K562 (cell line): ENCODE results near the gene FAF2. TPM values are rescaled to one million over a fixed set of nuclear protein-coding genes. Genes with fewer than 3 reads are reported as not detected.
A peak's percentile ranks its signal among the peaks of the same experiment; 100 is the strongest.

Experiments used
- CBX2 ChIP-seq: fragments of 200-600 bp; sonication (generic); IDR thresholded peaks from one replicate; pipeline ENCODE4 v1.6.1; 2012; ENCODE audit warnings: mild to moderate bottlenecking, low read length, inconsistent platforms; ENCODE audit not compliant: insufficient read depth, poor library complexity, severe bottlenecking
- CEBPB ChIP-seq: fragments of 450-650 bp; IDR thresholded peaks from 2 replicates; pipeline ENCODE4 v1.6.1; 2016; ENCODE audit warnings: missing genetic modification characterization, missing compliant biosample characterization
- ETV1 ChIP-seq: fragments of 450-650 bp; conservative IDR thresholded peaks from 2 replicates; pipeline ENCODE4 v1.6.1; 2016; ENCODE audit warnings: missing genetic modification characterization, control low read depth, low read depth, missing compliant biosample characterization
- GABPA ChIP-seq: fragments of 200-800 bp; sonication (Bioruptor generic); conservative IDR thresholded peaks from 2 replicates; pipeline ENCODE4 v1.6.1; 2016; ENCODE audit warnings: low read depth, missing genetic modification characterization, missing compliant biosample characterization
- HDAC6 ChIP-seq: IDR thresholded peaks from 2 replicates; pipeline ENCODE4 v1.6.1; 2012; ENCODE audit warnings: low read depth, mild to moderate bottlenecking, control low read depth, inconsistent platforms, low read length, moderate library complexity
- HDGF ChIP-seq: fragments of 450-650 bp; IDR thresholded peaks from 2 replicates; pipeline ENCODE4 v1.6.1; 2016
- HNRNPLL ChIP-seq: fragments of 200-400 bp; formaldehyde crosslinking; IDR thresholded peaks from 2 replicates; pipeline ENCODE4 v1.6.1; 2017; ENCODE audit warnings: low read length, low read depth, mild to moderate bottlenecking; ENCODE audit not compliant: poor library complexity, severe bottlenecking
- IRF2 ChIP-seq: sonication (generic); formaldehyde crosslinking; IDR thresholded peaks from 2 replicates; pipeline ENCODE4 v1.8.1; 2022; ENCODE audit warnings: mild to moderate bottlenecking, missing genetic modification reagents
- MAFG ChIP-seq: fragments of 450-650 bp; conservative IDR thresholded peaks from 2 replicates; pipeline ENCODE4 v1.6.1; 2016; ENCODE audit warnings: missing genetic modification characterization, missing compliant biosample characterization
- MBD2 ChIP-seq: sonication (generic); IDR thresholded peaks from 2 replicates; pipeline ENCODE4 v1.6.1; 2016; ENCODE audit warnings: low read depth, borderline replicate concordance
- NFRKB ChIP-seq: fragments of 450-650 bp; IDR thresholded peaks from 2 replicates; pipeline ENCODE4 v1.6.1; 2016; ENCODE audit warnings: low read depth
- PHF20 ChIP-seq: fragments of 450-650 bp; IDR thresholded peaks from 2 replicates; pipeline ENCODE4 v1.6.1; 2018; ENCODE audit not compliant: partially characterized antibody
- SMARCE1 ChIP-seq: fragments of 450-650 bp; IDR thresholded peaks from 2 replicates; pipeline ENCODE4 v1.7.1; 2016; ENCODE audit warnings: mild to moderate bottlenecking
- SRSF1 ChIP-seq: fragments of 200-400 bp; formaldehyde crosslinking; IDR thresholded peaks from 2 replicates; pipeline ENCODE4 v1.6.1; 2017; ENCODE audit warnings: mild to moderate bottlenecking, low read depth, low read length, moderate library complexity
- TBP ChIP-seq: optimal IDR thresholded peaks from 2 replicates; pipeline ENCODE3; 2011; ENCODE audit warnings: low read depth, low read length, improper control_type of control experiment
- THRAP3 ChIP-seq: fragments of 450-650 bp; IDR thresholded peaks from 2 replicates; pipeline ENCODE4 v1.6.1; 2016; ENCODE audit warnings: mild to moderate bottlenecking, inconsistent platforms, borderline replicate concordance
- XRCC3 ChIP-seq: fragments of 450-650 bp; IDR thresholded peaks from 2 replicates; pipeline ENCODE4 v1.6.1; 2017; ENCODE audit warnings: mild to moderate bottlenecking, moderate library complexity
- XRCC5 ChIP-seq: fragments of 200-400 bp; formaldehyde crosslinking; IDR thresholded peaks from 2 replicates; pipeline ENCODE4 v1.6.1; 2017; ENCODE audit warnings: low read depth, mild to moderate bottlenecking, low read length
- ZNF124 ChIP-seq: sonication (generic); formaldehyde crosslinking; IDR thresholded peaks from 2 replicates; pipeline ENCODE4 v1.8.1; 2022; ENCODE audit warnings: missing genetic modification reagents
- ZNF165 ChIP-seq: fragments of 250-450 bp; sonication (Bioruptor Pico); IDR thresholded peaks from 2 replicates; pipeline ENCODE4 v1.4.0; 2020; ENCODE audit warnings: borderline replicate concordance
- ZNF232 ChIP-seq: sonication (generic); formaldehyde crosslinking; IDR thresholded peaks from 2 replicates; pipeline ENCODE4 v1.8.0; 2022; ENCODE audit warnings: mild to moderate bottlenecking, missing genetic modification reagents
- ZNF282 ChIP-seq: sonication (generic); formaldehyde crosslinking; IDR thresholded peaks from 2 replicates; pipeline ENCODE4 v1.8.1; 2023; ENCODE audit warnings: missing genetic modification reagents
- ZNF431 ChIP-seq: sonication (generic); formaldehyde crosslinking; IDR thresholded peaks from 2 replicates; pipeline ENCODE4 v1.8.0; 2022; ENCODE audit warnings: mild to moderate bottlenecking, missing genetic modification reagents
- ZNF583 ChIP-seq: fragments of 250-450 bp; sonication (Bioruptor Pico); IDR thresholded peaks from 2 replicates; pipeline ENCODE4 v1.4.0; 2020
- polyA plus RNA-seq, 8 experiments: library from polyadenylated mRNA; depleted of rRNA in 4 of 8; stranded (reverse) in 5 of 8; unstranded in 3 of 8; fragments of >200 nt; fragmentation: Nextera tagmentation in 2 of 8; fragmentation: Illumina TruSeq in 1 of 8; extraction: Ambion mirVana in 2 of 8; extraction: Trizol in 1 of 8; gene quantifications; 2 replicates each; pipeline versions ENCODE4 v1.2.1 to v1.2.3, GENCODE V29; 2011 to 2014; ENCODE audit warnings: inconsistent platforms in 1 of 8, missing spikeins in 1 of 8
- total RNA-seq, 7 experiments: library from RNA; depleted of rRNA in 6 of 7; stranded (reverse); fragments of >200 nt in 6 of 7; fragmentation: Illumina TruSeq in 2 of 7; extraction: Trizol in 2 of 7; gene quantifications; 2 replicates each; pipeline versions ENCODE4 v1.2.1 to v1.2.3, GENCODE V29; 2011 to 2021; ENCODE audit warnings: low replicate concordance in 1 of 7
- TF ChIP-seq, protein P1 (sequence below): fragments of 450-650 bp; IDR thresholded peaks from 2 replicates; pipeline ENCODE4 v1.6.1; 2017; ENCODE audit warnings: antibody characterized with exemption, mild to moderate bottlenecking
- TF ChIP-seq, protein P2 (sequence below): sonication (generic); formaldehyde crosslinking; IDR thresholded peaks from 2 replicates; pipeline ENCODE4 v1.8.0; 2022; ENCODE audit warnings: mild to moderate bottlenecking, missing genetic modification reagents

Gene FAF2
- total and polyA plus RNA-seq, 9 of the 15 experiments (the other 6 are each of a cell fraction or from before 2014, with no cell fraction given) = 25.0 to 44.6 (median 36.1) TPM

DNA sequence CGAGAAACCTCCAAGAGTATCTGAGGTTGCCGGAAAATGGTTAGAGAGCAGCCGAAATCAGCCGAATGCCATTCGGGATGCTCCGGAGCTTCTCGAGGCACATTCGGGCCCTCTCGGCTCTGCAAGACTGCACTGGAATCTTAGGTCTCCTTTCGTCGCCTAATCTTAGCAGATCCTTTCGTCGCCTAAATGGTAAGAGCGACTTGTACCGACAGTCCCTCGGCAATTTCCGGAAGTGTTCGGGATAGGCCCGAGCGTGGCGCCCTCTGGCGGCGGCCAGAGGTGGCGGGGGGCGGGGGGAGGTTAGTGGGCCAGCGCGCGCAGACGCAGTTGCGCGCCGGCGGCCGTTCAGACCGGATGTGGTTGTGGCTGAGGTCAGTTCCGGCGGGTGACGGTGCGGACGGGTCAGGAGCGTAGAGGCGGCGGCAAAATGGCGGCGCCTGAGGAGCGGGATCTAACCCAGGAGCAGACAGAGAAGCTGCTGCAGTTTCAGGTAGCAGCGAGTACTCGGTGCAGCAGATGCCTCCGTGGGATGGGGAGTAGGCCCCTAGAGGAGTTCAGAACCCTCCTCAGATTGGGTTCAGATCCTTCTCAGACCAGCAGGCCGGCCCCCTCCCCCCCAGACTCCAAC, at the start of gene FAF2 (continued):
- TF ChIP-seq, protein P1, sequence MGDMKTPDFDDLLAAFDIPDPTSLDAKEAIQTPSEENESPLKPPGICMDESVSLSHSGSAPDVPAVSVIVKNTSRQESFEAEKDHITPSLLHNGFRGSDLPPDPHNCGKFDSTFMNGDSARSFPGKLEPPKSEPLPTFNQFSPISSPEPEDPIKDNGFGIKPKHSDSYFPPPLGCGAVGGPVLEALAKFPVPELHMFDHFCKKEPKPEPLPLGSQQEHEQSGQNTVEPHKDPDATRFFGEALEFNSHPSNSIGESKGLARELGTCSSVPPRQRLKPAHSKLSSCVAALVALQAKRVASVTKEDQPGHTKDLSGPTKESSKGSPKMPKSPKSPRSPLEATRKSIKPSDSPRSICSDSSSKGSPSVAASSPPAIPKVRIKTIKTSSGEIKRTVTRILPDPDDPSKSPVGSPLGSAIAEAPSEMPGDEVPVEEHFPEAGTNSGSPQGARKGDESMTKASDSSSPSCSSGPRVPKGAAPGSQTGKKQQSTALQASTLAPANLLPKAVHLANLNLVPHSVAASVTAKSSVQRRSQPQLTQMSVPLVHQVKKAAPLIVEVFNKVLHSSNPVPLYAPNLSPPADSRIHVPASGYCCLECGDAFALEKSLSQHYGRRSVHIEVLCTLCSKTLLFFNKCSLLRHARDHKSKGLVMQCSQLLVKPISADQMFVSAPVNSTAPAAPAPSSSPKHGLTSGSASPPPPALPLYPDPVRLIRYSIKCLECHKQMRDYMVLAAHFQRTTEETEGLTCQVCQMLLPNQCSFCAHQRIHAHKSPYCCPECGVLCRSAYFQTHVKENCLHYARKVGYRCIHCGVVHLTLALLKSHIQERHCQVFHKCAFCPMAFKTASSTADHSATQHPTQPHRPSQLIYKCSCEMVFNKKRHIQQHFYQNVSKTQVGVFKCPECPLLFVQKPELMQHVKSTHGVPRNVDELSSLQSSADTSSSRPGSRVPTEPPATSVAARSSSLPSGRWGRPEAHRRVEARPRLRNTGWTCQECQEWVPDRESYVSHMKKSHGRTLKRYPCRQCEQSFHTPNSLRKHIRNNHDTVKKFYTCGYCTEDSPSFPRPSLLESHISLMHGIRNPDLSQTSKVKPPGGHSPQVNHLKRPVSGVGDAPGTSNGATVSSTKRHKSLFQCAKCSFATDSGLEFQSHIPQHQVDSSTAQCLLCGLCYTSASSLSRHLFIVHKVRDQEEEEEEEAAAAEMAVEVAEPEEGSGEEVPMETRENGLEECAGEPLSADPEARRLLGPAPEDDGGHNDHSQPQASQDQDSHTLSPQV = no peak
- TF ChIP-seq ZNF282 (CRISPR knock-in tag) = no peak
- TF ChIP-seq MBD2 = peak; percentile 23; the same call in 1 of the 2 replicates
- TF ChIP-seq SMARCE1 = no peak
- no peak for TF ChIP-seq HDGF
- TF ChIP-seq SRSF1 = no peak
- TF ChIP-seq THRAP3 = no peak
- TF ChIP-seq GABPA = peak; percentile 97
- TF ChIP-seq XRCC3 = no peak
- TF ChIP-seq CBX2 = no peak
- TF ChIP-seq CEBPB (tag) = no peak
- TF ChIP-seq ZNF124 = no peak
- TF ChIP-seq ZNF431 (CRISPR knock-in tag) = 0 out of 2 replicates have a peak, but pooled peaks have one; percentile 9
- TF ChIP-seq TBP = peak; percentile 94
- no peak for TF ChIP-seq HNRNPLL
- peak; percentile 48 for TF ChIP-seq PHF20
- TF ChIP-seq NFRKB = peak; percentile 95
- no peak for TF ChIP-seq ZNF583 (CRISPR knock-in tag)
- TF ChIP-seq, protein P2, sequence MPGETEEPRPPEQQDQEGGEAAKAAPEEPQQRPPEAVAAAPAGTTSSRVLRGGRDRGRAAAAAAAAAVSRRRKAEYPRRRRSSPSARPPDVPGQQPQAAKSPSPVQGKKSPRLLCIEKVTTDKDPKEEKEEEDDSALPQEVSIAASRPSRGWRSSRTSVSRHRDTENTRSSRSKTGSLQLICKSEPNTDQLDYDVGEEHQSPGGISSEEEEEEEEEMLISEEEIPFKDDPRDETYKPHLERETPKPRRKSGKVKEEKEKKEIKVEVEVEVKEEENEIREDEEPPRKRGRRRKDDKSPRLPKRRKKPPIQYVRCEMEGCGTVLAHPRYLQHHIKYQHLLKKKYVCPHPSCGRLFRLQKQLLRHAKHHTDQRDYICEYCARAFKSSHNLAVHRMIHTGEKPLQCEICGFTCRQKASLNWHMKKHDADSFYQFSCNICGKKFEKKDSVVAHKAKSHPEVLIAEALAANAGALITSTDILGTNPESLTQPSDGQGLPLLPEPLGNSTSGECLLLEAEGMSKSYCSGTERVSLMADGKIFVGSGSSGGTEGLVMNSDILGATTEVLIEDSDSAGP = no peak; the same call in 1 of the 2 replicates
- no peak for TF ChIP-seq IRF2 (CRISPR knock-in tag)
- TF ChIP-seq HDAC6 = no peak
- no peak for TF ChIP-seq ZNF232
- TF ChIP-seq ZNF165 (CRISPR knock-in tag) = no peak
- peak; percentile 82 for TF ChIP-seq ETV1 (tag)
- TF ChIP-seq XRCC5 = peak; percentile 92; the same call in 1 of the 2 replicates
- no peak for TF ChIP-seq MAFG (tag)
